Activated CD4-positive, CD25-positive, alpha-beta regulatory T cell treated with anti-CD3 and anti-CD28 coated beads, Interleukin-2, amount 50 U/mL, for 72 hours (primary cell): ENCODE results near the gene VPS54.

ENCODE experiments used
- DNase-seq: peaks from one replicate; pipeline ENCODE4 v3.0.0; 2021

Gene VPS54, protein sequence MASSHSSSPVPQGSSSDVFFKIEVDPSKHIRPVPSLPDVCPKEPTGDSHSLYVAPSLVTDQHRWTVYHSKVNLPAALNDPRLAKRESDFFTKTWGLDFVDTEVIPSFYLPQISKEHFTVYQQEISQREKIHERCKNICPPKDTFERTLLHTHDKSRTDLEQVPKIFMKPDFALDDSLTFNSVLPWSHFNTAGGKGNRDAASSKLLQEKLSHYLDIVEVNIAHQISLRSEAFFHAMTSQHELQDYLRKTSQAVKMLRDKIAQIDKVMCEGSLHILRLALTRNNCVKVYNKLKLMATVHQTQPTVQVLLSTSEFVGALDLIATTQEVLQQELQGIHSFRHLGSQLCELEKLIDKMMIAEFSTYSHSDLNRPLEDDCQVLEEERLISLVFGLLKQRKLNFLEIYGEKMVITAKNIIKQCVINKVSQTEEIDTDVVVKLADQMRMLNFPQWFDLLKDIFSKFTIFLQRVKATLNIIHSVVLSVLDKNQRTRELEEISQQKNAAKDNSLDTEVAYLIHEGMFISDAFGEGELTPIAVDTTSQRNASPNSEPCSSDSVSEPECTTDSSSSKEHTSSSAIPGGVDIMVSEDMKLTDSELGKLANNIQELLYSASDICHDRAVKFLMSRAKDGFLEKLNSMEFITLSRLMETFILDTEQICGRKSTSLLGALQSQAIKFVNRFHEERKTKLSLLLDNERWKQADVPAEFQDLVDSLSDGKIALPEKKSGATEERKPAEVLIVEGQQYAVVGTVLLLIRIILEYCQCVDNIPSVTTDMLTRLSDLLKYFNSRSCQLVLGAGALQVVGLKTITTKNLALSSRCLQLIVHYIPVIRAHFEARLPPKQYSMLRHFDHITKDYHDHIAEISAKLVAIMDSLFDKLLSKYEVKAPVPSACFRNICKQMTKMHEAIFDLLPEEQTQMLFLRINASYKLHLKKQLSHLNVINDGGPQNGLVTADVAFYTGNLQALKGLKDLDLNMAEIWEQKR

DNA sequence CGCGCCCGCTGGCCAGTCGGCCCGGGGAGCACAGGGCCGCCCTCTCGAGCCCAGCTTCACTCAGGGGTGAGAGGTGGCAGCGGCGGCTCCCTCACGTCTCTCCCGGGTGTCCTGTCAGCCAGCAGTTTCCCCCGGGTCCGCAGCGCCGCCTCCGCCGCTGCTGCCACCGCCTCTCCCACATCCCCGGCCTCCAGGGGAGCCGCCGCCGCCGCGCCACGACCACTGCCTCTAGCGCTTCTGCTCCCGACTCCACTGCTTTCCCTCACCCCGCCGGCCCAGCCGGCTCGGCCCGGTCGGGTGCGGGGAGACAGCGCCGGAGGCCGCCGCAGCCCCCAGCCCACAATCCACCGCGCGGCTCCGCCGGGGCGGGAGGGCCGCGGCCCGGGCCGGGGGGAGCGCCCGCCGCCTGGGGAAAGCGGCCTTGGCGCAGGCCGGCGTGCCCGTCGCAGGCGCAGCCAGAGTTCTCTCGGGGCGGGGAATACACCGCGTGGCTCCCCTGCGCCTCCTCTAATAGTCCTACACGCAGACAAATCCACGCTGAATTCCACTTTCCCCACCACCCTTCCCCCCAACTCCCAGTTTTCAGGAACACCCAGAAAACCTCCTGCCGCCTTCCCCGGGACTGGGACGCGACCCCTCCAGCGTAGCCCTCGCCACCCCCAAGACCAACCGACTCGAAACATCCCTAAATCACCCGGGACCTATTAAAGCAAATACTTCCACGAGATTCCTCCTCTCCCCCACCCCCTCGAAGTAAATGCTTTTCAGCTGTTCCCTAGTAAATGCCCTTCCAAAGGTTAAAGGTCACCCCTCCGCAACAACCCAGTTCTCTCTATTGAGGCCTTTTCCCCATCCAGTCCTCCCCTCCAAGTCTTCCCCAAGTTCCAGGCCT, at the start of gene VPS54:
Gene VPS54 (minus strand): TSS at position 346 of the 892 bp plus-strand sequence. CDS start 35,429 bp downstream, outside the sequence.
- peak; percentile 73 for DNase-seq

- DNase-seq, result no peak
These were observed 48.1 kb upstream of the VPS54 start for GRCh38 chr2:64067326-64067725.

DNA sequence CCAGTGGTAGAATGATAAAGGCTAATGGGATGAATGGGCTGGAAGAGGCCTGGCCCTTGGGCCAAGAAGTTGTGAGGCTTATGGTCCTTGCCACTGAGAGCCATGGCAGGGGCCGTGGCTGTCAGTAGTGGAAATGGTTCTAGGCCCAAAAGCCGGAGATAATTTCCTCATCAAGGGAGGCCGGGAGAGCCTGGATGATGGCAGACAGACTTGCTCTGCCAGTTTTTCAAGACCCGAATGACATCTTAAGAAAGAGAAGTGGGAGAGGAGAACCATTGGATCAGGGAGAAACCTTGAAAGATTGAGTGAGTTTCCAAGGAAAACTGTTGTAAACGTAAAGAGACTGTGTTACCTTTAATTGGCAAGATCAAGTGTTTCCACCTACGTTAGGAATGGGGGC, 46.3 kb upstream of the VPS54 start:
- no peak for DNase-seq

GRCh38 chr2:64063924-64064331, 44.7 kb upstream of the VPS54 start:
- no peak for DNase-seq

DNA sequence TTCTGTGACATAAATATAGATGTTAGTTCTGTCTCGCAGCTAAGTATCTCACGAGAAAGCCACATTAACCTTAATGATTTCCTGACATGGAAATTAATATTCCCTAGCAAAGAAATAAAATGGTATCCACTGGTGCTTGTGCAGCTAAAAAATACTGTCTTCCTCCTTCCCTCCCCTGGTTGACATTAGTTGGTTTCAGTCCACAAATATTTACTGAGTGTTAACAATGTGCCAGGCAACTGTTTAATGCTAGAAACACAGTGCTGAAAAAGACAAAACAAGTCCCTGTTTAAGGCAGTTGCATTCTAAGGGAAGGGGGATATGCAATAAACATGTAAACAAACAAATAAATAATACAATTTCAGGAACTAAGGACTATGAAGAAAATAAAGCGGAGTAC, 44.2 kb upstream of the VPS54 start:
- DNase-seq, result no peak

DNA sequence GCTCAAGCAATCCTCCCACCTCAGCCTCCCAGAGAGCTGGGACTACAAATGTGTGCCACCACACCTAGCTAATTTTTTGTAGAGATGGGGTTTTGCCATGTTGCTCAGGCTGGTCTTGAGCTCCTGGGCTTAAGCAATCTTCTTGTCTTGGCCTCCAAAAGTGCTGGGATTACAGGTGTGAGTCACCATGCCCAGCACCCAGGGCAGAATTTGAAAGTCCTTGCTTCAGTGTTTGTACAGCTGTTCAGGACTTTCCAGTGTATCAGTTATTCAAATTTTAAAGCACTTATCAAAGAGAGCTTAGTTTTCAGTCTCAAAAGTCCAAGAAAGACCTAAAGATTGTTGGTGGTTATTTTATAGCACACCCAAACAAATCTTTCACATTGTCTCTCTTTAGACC, 43.6 kb upstream of the VPS54 start:
- DNase-seq, result no peak

GRCh38 chr2:64059270-64059669, 40.0 kb upstream of the VPS54 start:
- DNase-seq, result no peak

GRCh38 chr2:64056021-64056420, 36.8 kb upstream of the VPS54 start:
- DNase-seq, result no peak

GRCh38 chr2:64054161-64054915, 35.1 kb upstream of the VPS54 start:
- DNase-seq, result no peak

GRCh38 chr2:64052463-64053241, 33.4 kb upstream of the VPS54 start:
- DNase-seq, result no peak

- peak; percentile 44 for DNase-seq
These were observed 30.5 kb upstream of the VPS54 start for GRCh38 chr2:64049633-64050220.

DNA sequence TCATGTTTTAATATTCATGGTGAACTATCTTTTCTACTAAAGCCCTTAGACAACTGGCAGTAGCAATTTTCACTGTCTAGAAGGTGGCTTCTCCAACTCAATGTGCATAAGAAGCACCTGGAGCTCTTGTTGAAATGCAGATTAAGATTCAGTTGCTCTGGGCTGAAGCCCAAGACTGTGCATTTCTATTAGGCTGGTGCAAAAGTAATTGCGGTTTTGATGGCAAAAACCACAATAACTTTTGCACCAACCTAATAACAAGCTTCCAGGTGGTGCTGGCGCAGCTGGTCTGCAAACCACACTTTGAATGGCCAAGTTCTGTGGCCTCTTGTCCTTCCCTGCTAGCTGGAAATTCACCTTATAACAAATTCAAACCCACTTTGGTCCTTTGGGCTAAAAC, 26.7 kb upstream of the VPS54 start:
- no peak for DNase-seq

DNA sequence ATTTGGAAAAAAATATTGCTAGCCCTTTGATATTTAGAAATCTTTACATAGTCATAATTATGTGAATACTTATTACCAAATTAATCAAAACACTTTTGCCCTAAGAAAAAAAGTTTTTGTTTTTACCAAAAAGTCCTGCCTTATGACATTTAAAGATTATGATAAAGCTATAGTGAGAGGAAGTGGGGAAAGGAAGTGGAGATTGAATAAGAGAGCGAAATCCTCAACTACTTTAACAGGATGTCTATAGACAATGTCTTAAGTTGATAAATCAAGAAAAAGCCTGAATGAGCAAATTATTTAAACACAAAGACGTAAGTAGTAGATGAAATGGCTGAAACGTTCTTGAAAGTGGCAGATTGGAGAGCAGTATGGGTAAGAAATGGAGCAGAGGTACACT, 20.9 kb upstream of the VPS54 start:
- no peak for DNase-seq

GRCh38 chr2:64036034-64036705, 16.9 kb upstream of the VPS54 start:
- no peak for DNase-seq

DNA sequence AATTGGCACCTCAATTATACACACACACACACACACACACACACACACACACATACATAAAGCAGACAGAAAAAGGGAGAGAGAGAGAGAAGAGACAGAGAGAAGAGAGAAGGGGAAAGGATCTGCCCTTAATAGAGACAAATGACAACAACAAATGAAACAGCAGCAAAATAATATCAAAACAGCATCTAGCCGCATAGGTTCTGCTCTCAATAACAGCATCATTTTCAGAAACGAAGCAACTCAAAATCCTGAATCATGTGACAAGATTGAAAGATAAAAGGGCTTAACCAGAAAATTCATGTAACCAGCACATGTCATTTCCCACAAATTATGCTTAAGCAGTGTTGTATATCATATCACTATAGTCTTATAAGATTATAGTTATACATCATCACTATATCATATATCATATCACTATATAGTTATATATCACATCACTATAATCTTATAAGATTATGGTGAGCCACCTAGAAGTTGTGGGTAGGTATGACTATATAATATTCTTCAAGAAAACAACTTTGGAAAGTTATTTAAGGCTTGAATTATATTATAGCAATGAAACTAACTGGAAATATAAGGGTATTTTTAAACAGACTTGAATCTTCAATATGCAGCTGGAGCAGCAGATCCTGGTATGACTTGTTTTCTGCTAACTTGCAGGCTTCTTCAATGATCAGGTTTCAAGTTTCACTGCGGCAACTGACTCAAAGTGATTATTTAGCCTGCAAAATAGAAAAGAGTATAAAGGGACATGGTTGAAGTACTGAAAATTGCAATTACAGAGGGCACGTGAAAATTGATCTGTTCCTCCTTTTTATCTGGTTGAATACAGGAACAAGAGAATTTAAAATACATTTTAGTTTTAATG, 16.1 kb upstream of the VPS54 start:
- DNase-seq, result no peak

GRCh38 chr2:64029116-64029665, 10.0 kb upstream of the VPS54 start:
- DNase-seq, result no peak

GRCh38 chr2:64025741-64026140, 6.5 kb upstream of the VPS54 start:
- no peak for DNase-seq

DNA sequence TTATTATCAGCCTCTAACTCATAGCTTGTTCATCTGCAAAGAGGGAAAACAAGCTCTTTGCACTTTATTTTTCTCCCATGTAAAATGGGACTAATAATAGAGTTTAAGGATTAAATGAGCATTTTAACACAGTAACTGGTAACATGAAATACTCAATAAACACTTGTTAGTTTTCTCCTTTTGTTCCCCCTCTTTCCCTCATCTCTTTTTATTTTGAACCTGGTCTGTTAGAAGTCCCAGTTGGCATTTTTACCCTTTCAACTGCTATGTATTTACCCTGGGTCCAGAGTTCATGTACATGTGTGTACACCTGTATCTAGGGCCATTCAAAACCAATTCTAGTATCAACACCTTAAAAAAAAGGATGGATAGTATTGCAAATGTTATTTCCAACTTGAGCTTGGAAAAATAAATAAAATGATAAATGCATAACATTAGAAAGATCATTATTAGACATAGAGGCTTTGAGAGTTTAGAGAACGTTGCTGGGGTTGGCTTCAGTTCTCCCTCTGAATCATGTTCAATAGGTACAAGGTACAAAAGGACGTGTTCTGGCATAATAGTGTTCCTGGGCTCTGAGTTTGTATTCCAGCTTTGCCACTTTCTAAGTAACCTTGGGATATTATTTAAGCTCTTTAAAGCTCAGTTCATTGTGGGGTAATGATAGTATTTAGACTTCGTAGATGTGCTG, 5.2 kb upstream of the VPS54 start:
- DNase-seq, result no peak
